Endometrium (tissue), 2 donors: ENCODE data around the gene PIK3CD.

Experiments
- FAIRE-seq: peaks from 2 replicates; lab custom pipeline; 2012; peaks lifted over from hg19 to GRCh38; lab: Jason Lieb, UNC
- donor health status: control.
- donor health status: control.

The PIK3CD gene

DNA sequence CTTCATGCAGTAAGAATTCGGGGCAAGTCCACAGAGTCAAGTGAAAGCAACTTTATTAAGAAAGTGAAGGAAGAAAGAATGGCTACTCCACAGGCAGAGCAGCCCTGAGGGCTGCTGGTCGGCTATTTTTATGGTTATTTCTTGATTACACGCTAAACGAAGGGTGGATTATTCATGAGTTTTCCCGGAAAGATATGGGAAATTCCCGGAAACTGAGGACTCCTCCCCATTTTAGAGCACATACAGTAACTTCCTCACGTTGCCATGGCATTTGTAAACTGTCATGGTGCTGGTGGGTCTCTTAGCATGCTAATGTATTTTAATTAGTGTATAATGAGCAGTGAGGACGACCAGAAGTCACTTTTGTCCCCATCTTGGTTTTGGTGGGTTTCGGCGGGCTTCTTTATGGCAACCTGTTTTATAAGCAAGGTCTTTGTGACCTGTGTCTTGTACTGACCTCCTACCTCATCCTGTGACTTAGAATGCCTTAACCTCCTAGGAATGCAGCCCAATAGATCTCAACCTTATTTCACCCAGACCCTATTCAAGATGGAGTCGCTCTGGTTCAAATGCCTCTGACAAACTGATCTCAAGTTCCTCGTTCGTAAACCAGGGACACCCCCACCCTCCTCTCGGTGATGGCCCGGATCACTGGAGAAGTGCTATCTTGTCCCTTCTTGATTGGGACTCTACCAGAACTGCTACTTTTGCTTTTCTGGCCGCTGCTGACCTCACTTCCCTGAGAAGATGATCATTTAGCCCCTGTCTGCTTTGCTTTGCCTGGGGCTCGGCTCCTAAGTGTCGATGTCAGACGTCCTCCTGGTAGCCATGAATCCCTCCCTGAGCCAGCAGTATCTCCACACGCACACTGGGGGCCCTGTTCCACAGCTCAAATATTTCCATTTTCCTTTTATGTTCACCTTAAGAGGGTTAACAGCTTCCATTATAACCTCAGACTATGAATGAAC lies 123.5 kb downstream of the PIK3CD start:
- no peak for FAIRE-seq

GRCh38 chr1:9776685-9777084 lies 125.2 kb downstream of the PIK3CD start:
- FAIRE-seq: no peak
